Smooth muscle cell (in vitro differentiated cells): ENCODE results near the gene BMP7. TPM values are rescaled to one million over a fixed set of nuclear protein-coding genes. Genes with fewer than 3 reads are reported as not detected.

Experiments used
- DNase-seq: peaks from one replicate; lab custom pipeline; 2025; ENCODE audit not compliant: unreplicated experiment; lab: John Stamatoyannopoulos, UW
- H2AFZ ChIP-seq: fragments of 200-600 bp; sonication (generic); 2 replicates; pipeline ENCODE4 v1.6.0; 2016; ENCODE audit warnings: antibody characterized with exemption, low read depth, mild to moderate bottlenecking
- H3F3A ChIP-seq: fragments of 200-600 bp; sonication (generic); 2 replicates; pipeline ENCODE4 v1.6.0; 2017; ENCODE audit warnings: antibody characterized with exemption, low read depth
- H3K27ac ChIP-seq: fragments of 200-600 bp; sonication (generic); 2 replicates; pipeline ENCODE4 v1.5.1; 2016; ENCODE audit warnings: low read depth, mild to moderate bottlenecking
- H3K27me3 ChIP-seq: fragments of 200-600 bp; sonication (generic); 2 replicates; pipeline ENCODE4 v1.6.1; 2016; ENCODE audit warnings: low read depth, mild to moderate bottlenecking
- H3K36me3 ChIP-seq: fragments of 200-600 bp; sonication (generic); 2 replicates; pipeline ENCODE4 v1.5.1; 2016; ENCODE audit warnings: low read depth
- H3K4me1 ChIP-seq: fragments of 200-600 bp; sonication (generic); 2 replicates; pipeline ENCODE4 v1.5.1; 2016; ENCODE audit warnings: low read depth
- H3K4me2 ChIP-seq: fragments of 200-600 bp; sonication (generic); 2 replicates; pipeline ENCODE4 v1.6.0; 2016; ENCODE audit warnings: mild to moderate bottlenecking
- H3K4me3 ChIP-seq: fragments of 200-600 bp; sonication (generic); 2 replicates; pipeline ENCODE4 v1.5.1; 2016; ENCODE audit warnings: mild to moderate bottlenecking
- H3K79me2 ChIP-seq: fragments of 200-600 bp; sonication (generic); 2 replicates; pipeline ENCODE4 v1.6.0; 2016; ENCODE audit warnings: low read depth, mild to moderate bottlenecking
- H3K9ac ChIP-seq: fragments of 200-600 bp; sonication (generic); 2 replicates; pipeline ENCODE4 v1.6.0; 2016; ENCODE audit warnings: low read depth
- H3K9me3 ChIP-seq: fragments of 200-600 bp; sonication (generic); replicated peaks from 2 replicates; pipeline ENCODE4 v1.5.1; 2016; ENCODE audit warnings: low read depth
- H4K20me1 ChIP-seq: fragments of 200-600 bp; sonication (generic); 2 replicates; pipeline ENCODE4 v1.6.0; 2016; ENCODE audit warnings: low read depth
- WGBS: methylation state at CpG from one replicate; pipeline ENCODE4 v1.1.7; 2016; ENCODE audit warnings: low lambda C conversion rate; 5-methylcytosine and 5-hydroxymethylcytosine counted together
- polyA plus RNA-seq: library from polyadenylated mRNA; unstranded; fragments of >200 nt; fragmentation: Nextera tagmentation; extraction: Ambion mirVana; gene quantifications from 2 replicates; pipeline ENCODE4 v1.2.1, GENCODE V29; 2016
- total RNA-seq: library from RNA; depleted of rRNA; stranded (reverse); fragments of >200 nt; gene quantifications from 2 replicates; pipeline ENCODE4 v1.2.3, GENCODE V29; 2014
- TF ChIP-seq, protein P1 (sequence below): fragments of 200-600 bp; sonication (generic); IDR thresholded peaks from 2 replicates; pipeline ENCODE4 v1.5.1; 2017; ENCODE audit warnings: borderline replicate concordance, mild to moderate bottlenecking, antibody characterized with exemption; ENCODE audit not compliant: insufficient read depth, poor library complexity, severe bottlenecking

BMP7 gene
- total and polyA plus RNA-seq, 2 experiments from 2014 or later, result 18.1 to 28.3 TPM

DNA sequence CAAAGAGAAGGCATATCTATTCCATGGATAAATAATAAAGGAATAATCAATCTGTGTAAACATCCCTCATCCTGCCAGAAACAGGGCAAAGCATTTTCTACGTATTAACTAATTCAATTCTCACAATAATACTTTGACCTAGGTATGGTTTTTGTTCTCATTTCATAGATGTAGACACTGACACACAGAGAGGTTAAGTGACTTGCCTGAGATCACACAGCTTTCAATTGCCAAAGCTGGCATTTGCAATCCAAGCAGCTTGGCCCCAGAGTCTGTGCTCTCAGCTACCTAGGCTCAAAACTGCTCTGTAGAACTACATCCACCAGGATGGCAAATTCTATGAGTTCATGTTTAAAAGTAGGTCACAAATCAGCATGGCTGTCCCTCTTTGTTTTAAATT, 124.9 kb downstream of the BMP7 start:
- 91% methylated on average over 1 of the region's 1 CpG for WGBS
- Histone ChIP-seq H3K79me2 (no peaks in the 10 kb centered on the region), H3K4me1 (no peaks in the 10 kb centered on the region), H4K20me1 (no peaks in the 10 kb centered on the region), H3K9me3 (no peaks in the 10 kb centered on the region), H3K4me3 (no peak overlapping the region), H3K27ac (no peak overlapping the region), H3K36me3 (no peaks in the 10 kb centered on the region), H3F3A (no peaks in the 10 kb centered on the region), H2AFZ (no peak overlapping the region), H3K9ac (no peak overlapping the region), H3K4me2 (no peak overlapping the region), H3K27me3 (no peaks in the 10 kb centered on the region)
- TF ChIP-seq, protein P1, sequence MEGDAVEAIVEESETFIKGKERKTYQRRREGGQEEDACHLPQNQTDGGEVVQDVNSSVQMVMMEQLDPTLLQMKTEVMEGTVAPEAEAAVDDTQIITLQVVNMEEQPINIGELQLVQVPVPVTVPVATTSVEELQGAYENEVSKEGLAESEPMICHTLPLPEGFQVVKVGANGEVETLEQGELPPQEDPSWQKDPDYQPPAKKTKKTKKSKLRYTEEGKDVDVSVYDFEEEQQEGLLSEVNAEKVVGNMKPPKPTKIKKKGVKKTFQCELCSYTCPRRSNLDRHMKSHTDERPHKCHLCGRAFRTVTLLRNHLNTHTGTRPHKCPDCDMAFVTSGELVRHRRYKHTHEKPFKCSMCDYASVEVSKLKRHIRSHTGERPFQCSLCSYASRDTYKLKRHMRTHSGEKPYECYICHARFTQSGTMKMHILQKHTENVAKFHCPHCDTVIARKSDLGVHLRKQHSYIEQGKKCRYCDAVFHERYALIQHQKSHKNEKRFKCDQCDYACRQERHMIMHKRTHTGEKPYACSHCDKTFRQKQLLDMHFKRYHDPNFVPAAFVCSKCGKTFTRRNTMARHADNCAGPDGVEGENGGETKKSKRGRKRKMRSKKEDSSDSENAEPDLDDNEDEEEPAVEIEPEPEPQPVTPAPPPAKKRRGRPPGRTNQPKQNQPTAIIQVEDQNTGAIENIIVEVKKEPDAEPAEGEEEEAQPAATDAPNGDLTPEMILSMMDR, result no peak
- no peak for DNase-seq

- DNase-seq, result no peak
- TF ChIP-seq, protein P1, result no peak
- H3K36me3 ChIP-seq, result no peaks in the 10 kb centered on the region
- H2AFZ ChIP-seq, result no peak overlapping the region
- H3K4me3 ChIP-seq, result no peak overlapping the region
- no peak overlapping the region for H3K9ac ChIP-seq
- WGBS, result 80% methylated on average over 7 of the region's 7 CpGs
- H3K27ac ChIP-seq, result no peak overlapping the region
- H4K20me1 ChIP-seq, result no peaks in the 10 kb centered on the region
- H3F3A ChIP-seq, result no peaks in the 10 kb centered on the region
- H3K9me3 ChIP-seq, result no peaks in the 10 kb centered on the region
- no peaks in the 10 kb centered on the region for H3K79me2 ChIP-seq
- H3K4me2 ChIP-seq, result no peak overlapping the region
- H3K27me3 ChIP-seq, result no peaks in the 10 kb centered on the region
- H3K4me1 ChIP-seq, result no peaks in the 10 kb centered on the region
These were observed 126.0 kb downstream of the BMP7 start for GRCh38 chr20:57140416-57140965.

DNA sequence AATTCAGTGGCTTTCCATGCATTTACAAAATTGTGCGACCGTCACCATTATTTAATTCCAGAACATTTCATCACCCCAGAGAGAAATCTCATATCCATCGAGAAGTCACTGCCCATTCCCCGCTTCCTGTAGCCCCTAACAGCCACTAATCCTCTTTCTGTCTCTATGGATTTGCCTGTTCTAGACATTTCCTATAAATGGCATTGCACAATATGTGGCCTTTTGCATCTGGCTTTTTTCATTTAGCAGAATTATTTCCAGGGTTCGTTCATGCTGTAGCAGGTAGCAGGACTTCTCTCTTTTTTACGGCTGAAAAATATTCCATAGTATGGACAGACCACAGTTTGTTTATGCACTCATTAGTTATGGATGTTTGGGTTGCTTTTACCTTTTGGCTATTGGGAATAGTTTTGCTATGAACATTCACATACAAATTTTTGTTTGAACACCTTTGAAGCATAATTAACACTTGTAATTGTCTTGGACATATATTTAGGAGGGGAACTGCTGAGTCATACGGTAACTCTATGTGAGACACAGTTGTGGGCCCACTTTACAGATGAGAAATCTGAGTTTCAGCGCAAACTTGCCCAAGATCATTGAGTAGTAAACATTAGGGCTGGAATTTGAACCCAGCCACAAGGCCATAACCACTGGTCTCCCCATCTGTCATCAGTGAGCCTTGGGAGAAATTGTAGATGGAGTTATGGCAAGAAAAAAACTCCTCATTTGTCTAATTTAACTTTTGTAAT, 126.9 kb downstream of the BMP7 start:
- DNase-seq, result no peak
- H3K9me3 ChIP-seq, result no peaks in the 10 kb centered on the region
- no peak overlapping the region for H3K4me2 ChIP-seq
- no peak overlapping the region for H2AFZ ChIP-seq
- no peak overlapping the region for H3K4me3 ChIP-seq
- H3K9ac ChIP-seq, result no peak overlapping the region
- H3K27ac ChIP-seq, result no peak overlapping the region
- TF ChIP-seq, protein P1, result no peak
- no peaks in the 10 kb centered on the region for H3K36me3 ChIP-seq
- no peaks in the 10 kb centered on the region for H4K20me1 ChIP-seq
- no peaks in the 10 kb centered on the region for H3K27me3 ChIP-seq
- no peaks in the 10 kb centered on the region for H3K4me1 ChIP-seq
- 43% methylated on average over 8 of the region's 8 CpGs for WGBS
- no peaks in the 10 kb centered on the region for H3F3A ChIP-seq
- no peaks in the 10 kb centered on the region for H3K79me2 ChIP-seq
